ENCODE data around the gene VSTM2L. TPM values are rescaled to one million over a fixed set of nuclear protein-coding genes. Genes with fewer than 3 reads are reported as not detected.

The VSTM2L gene
- total and polyA plus RNA-seq, 2 of the 13 experiments (the other 11 are each of a cell fraction or from before 2014, with no cell fraction given): not detected

DNA sequence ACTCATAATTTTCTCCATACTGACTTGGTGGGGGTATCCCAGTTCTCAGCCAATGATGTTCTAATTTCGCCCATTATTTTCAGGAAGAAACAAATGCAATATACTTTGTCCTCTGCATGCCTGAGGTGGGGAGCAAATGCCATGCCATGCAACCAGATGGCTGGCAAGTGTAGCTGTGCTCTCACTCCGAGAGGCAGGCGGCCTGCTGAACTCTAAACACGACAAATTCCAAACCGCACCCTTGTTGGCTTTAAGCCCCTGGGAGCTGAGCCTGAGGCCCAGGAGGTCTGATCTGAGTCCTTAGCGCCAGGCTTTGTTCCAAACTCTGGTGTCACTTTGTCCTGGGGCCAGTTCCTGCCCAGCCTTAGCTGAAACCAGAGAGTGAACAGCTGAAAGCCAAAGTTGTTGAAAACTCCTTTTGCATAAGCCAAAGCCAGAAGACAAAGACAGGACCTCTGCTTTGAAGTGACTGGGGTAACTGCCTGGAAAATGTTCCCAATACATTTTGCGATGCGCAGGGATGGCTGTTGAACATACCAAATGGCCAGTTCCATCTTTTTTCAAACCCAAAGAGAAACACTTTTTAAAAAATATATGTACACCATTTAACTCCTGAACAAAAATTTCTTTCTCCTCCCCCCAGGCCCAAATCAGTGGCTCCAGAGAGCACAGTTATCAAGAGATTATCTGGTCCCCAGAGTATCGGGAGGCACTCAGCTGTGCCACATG, 84.1 kb downstream of the VSTM2L start (continued):
- TF ChIP-seq CBFB (CRISPR knock-in tag; IDR thresholded peaks at IDR 0.05): 0 out of 2 replicates have a peak, but pooled peaks have one; percentile 27
- peak; percentile 32; the same call in 1 of the 2 replicates for TF ChIP-seq CEBPG (CRISPR knock-in tag; IDR thresholded peaks at IDR 0.05)
- TF ChIP-seq YEATS4 (CRISPR knock-in tag; IDR thresholded peaks at IDR 0.05; ENCODE audit: borderline replicate concordance): 0 out of 2 replicates have a peak, but pooled peaks have one; percentile 27
- peak in 1 of 2 experiments; percentile 23; a peak in 1 of 4 replicates for TF ChIP-seq EP300 (IDR thresholded peaks at IDR 0.05; ENCODE audit: low read depth in 2 of 2, low read length in 2 of 2)
- TF ChIP-seq EP300 (CRISPR knock-in tag; IDR thresholded peaks at IDR 0.05; ENCODE audit: borderline replicate concordance): 0 out of 2 replicates have a peak, but pooled peaks have one; percentile 31
- peak; percentile 71 for TF ChIP-seq HNF4A (CRISPR knock-in tag; IDR thresholded peaks at IDR 0.05)
- peak; percentile 70 for TF ChIP-seq PHF21A (CRISPR knock-in tag; IDR thresholded peaks at IDR 0.05)
- TF ChIP-seq CENPX (CRISPR knock-in tag; IDR thresholded peaks at IDR 0.05): no peak
- TF ChIP-seq, protein P1, sequence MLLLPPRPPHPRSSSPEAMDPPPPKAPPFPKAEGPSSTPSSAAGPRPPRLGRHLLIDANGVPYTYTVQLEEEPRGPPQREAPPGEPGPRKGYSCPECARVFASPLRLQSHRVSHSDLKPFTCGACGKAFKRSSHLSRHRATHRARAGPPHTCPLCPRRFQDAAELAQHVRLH (CRISPR knock-in tag; IDR thresholded peaks at IDR 0.05; ENCODE audit: borderline replicate concordance, low read depth): peak; percentile 46; the same call in 1 of the 2 replicates
- TF ChIP-seq, protein P2, sequence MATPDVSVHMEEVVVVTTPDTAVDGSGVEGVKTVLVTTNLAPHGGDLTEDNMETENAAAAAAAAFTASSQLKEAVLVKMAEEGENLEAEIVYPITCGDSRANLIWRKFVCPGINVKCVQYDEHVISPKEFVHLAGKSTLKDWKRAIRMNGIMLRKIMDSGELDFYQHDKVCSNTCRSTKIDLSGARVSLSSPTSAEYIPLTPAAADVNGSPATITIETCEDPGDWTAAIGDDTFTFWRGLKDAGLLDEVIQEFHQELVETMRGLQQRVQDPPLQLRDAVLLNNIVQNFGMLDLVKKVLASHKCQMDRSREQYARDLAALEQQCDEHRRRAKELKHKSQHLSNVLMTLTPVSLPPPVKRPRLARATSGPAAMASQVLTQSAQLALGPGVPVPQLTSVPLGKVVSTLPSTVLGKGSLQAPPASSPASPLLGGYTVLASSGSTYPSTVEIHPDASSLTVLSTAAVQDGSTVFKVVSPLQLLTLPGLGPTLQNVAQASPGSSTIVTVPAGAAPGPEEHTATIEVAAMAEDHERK (CRISPR knock-in tag; IDR thresholded peaks at IDR 0.05; ENCODE audit: low read depth): no peak
- TF ChIP-seq ZNF761 (CRISPR knock-in tag; conservative IDR thresholded peaks at IDR 0.05): peak; percentile 85
- no peak for TF ChIP-seq NFYB (CRISPR knock-in tag; IDR thresholded peaks at IDR 0.05)
- TF ChIP-seq, protein P3, sequence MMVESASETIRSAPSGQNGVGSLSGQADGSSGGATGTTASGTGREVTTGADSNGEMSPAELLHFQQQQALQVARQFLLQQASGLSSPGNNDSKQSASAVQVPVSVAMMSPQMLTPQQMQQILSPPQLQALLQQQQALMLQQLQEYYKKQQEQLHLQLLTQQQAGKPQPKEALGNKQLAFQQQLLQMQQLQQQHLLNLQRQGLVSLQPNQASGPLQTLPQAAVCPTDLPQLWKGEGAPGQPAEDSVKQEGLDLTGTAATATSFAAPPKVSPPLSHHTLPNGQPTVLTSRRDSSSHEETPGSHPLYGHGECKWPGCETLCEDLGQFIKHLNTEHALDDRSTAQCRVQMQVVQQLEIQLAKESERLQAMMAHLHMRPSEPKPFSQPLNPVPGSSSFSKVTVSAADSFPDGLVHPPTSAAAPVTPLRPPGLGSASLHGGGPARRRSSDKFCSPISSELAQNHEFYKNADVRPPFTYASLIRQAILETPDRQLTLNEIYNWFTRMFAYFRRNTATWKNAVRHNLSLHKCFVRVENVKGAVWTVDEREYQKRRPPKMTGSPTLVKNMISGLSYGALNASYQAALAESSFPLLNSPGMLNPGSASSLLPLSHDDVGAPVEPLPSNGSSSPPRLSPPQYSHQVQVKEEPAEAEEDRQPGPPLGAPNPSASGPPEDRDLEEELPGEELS (CRISPR knock-in tag; IDR thresholded peaks at IDR 0.05): 0 out of 2 replicates have a peak, but pooled peaks have one; percentile 20
- no peak for TF ChIP-seq HCFC1 (IDR thresholded peaks at IDR 0.05; ENCODE audit: low read depth, low read length)
- TF ChIP-seq, protein P4, sequence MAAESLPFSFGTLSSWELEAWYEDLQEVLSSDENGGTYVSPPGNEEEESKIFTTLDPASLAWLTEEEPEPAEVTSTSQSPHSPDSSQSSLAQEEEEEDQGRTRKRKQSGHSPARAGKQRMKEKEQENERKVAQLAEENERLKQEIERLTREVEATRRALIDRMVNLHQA (CRISPR knock-in tag; IDR thresholded peaks at IDR 0.05): no peak
- no peak for TF ChIP-seq BHLHE40 (IDR thresholded peaks at IDR 0.05; ENCODE audit: low read length)
- no peak for TF ChIP-seq NFE2 (CRISPR knock-in tag; IDR thresholded peaks at IDR 0.05)
- 0 out of 2 replicates have a peak, but pooled peaks have one; percentile 21 for TF ChIP-seq ZNF644 (CRISPR knock-in tag; IDR thresholded peaks at IDR 0.05; ENCODE audit: low read depth)
- no peak for TF ChIP-seq CCDC6 (CRISPR knock-in tag; IDR thresholded peaks at IDR 0.05)
- peak; percentile 51; the same call in 1 of the 2 replicates for TF ChIP-seq MYC (CRISPR knock-in tag; IDR thresholded peaks at IDR 0.05; ENCODE audit: borderline replicate concordance)
- no peak for TF ChIP-seq ATRX (CRISPR knock-in tag; IDR thresholded peaks at IDR 0.05; ENCODE audit: borderline replicate concordance)
- peak; percentile 37 for TF ChIP-seq ZNF263 (CRISPR knock-in tag; IDR thresholded peaks at IDR 0.05)
- TF ChIP-seq PLRG1 (conservative IDR thresholded peaks at IDR 0.05): no peak
- TF ChIP-seq, protein P5, sequence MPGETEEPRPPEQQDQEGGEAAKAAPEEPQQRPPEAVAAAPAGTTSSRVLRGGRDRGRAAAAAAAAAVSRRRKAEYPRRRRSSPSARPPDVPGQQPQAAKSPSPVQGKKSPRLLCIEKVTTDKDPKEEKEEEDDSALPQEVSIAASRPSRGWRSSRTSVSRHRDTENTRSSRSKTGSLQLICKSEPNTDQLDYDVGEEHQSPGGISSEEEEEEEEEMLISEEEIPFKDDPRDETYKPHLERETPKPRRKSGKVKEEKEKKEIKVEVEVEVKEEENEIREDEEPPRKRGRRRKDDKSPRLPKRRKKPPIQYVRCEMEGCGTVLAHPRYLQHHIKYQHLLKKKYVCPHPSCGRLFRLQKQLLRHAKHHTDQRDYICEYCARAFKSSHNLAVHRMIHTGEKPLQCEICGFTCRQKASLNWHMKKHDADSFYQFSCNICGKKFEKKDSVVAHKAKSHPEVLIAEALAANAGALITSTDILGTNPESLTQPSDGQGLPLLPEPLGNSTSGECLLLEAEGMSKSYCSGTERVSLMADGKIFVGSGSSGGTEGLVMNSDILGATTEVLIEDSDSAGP (CRISPR knock-in tag; IDR thresholded peaks at IDR 0.05; ENCODE audit: borderline replicate concordance): peak; percentile 84
- TF ChIP-seq IKZF1 (IDR thresholded peaks at IDR 0.05): no peak
- TF ChIP-seq RAD51 (IDR thresholded peaks at IDR 0.05; ENCODE audit: borderline replicate concordance): no peak
- no peak for TF ChIP-seq GABPB1 (CRISPR knock-in tag; IDR thresholded peaks at IDR 0.05)

Data from HepG2 (cell line).